NCI-H1436 treated with DMSO at 0.1 percent for 48 hours (cell line): Measurements from ENCODE around the gene RGMA.

Experiments
- DNase-seq: peaks from one replicate; lab custom pipeline; 2025; lab: John Stamatoyannopoulos, UW

Gene RGMA

GRCh38 chr15:93088981-93089726 lies at the start of gene RGMA:
TSS of gene RGMA (minus strand) at chr15:93089211. CDS start at chr15:93088932, 279 bp downstream.
- DNase-seq, result no peak

GRCh38 chr15:93136606-93137005 lies 47.6 kb upstream of the RGMA start:
- DNase-seq, result no peak

GRCh38 chr15:93135997-93136397 lies 47.0 kb upstream of the RGMA start:
- no peak for DNase-seq

GRCh38 chr15:93135459-93135858 lies 46.4 kb upstream of the RGMA start:
- no peak for DNase-seq

GRCh38 chr15:93131485-93132095 lies 42.6 kb upstream of the RGMA start:
- DNase-seq, result no peak

GRCh38 chr15:93129702-93130488 lies 40.9 kb upstream of the RGMA start:
- DNase-seq, result no peak

- no peak for DNase-seq
These were observed 38.3 kb upstream of the RGMA start for GRCh38 chr15:93127286-93127685.

- no peak for DNase-seq
These were observed 37.6 kb upstream of the RGMA start for GRCh38 chr15:93126599-93126998.

GRCh38 chr15:93126148-93126547 lies 37.1 kb upstream of the RGMA start:
- DNase-seq, result no peak

GRCh38 chr15:93124126-93124525 lies 35.1 kb upstream of the RGMA start:
- DNase-seq, result no peak

- DNase-seq, result no peak
These were observed 33.2 kb upstream of the RGMA start for GRCh38 chr15:93121973-93122910.

- no peak for DNase-seq
These were observed 32.1 kb upstream of the RGMA start for GRCh38 chr15:93121107-93121506.

- DNase-seq, result no peak
These were observed 29.9 kb upstream of the RGMA start for GRCh38 chr15:93118904-93119303.

- no peak for DNase-seq
These were observed 22.4 kb upstream of the RGMA start for GRCh38 chr15:93111451-93111850.

- DNase-seq, result no peak
These were observed 21.6 kb upstream of the RGMA start for GRCh38 chr15:93110502-93111040.

GRCh38 chr15:93109336-93110102 lies 20.5 kb upstream of the RGMA start:
- DNase-seq, result no peak

- DNase-seq, result no peak
These were observed 18.6 kb upstream of the RGMA start for GRCh38 chr15:93107646-93108045.

GRCh38 chr15:93105485-93105884 lies 16.5 kb upstream of the RGMA start:
- DNase-seq, result no peak

- DNase-seq, result no peak
These were observed 14.8 kb upstream of the RGMA start for GRCh38 chr15:93103823-93104222.

- DNase-seq, result no peak
These were observed 13.2 kb upstream of the RGMA start for GRCh38 chr15:93102211-93102610.

- DNase-seq, result no peak
These were observed 4.8 kb upstream of the RGMA start for GRCh38 chr15:93093765-93094164.
